Ishikawa (cell line): ENCODE measurements around the gene CAMP.

Experiments used
- CEBPB ChIP-seq: IDR thresholded peaks from 2 replicates; pipeline ENCODE4 v1.6.1; 2012
- CREB1 ChIP-seq: IDR thresholded peaks from 2 replicates; pipeline ENCODE4 v1.6.1; 2012; ENCODE audit warnings: low read depth
- EGR1 ChIP-seq: IDR thresholded peaks from 2 replicates; pipeline ENCODE4 v1.6.1; 2012
- EP300 ChIP-seq: IDR thresholded peaks from 2 replicates; pipeline ENCODE4 v1.6.1; 2012; ENCODE audit warnings: borderline replicate concordance
- FOXM1 ChIP-seq: IDR thresholded peaks from 2 replicates; pipeline ENCODE4 v1.6.1; 2012; ENCODE audit warnings: low read depth, borderline replicate concordance
- MAX ChIP-seq: IDR thresholded peaks from 2 replicates; pipeline ENCODE4 v1.6.1; 2012
- RAD21 ChIP-seq: IDR thresholded peaks from 2 replicates; pipeline ENCODE4 v1.6.1; 2012; ENCODE audit warnings: low read depth
- TAF1 ChIP-seq: IDR thresholded peaks from 2 replicates; pipeline ENCODE4 v1.6.1; 2012; ENCODE audit warnings: low read depth, mild to moderate bottlenecking
- TCF12 ChIP-seq: IDR thresholded peaks from 2 replicates; pipeline ENCODE4 v1.6.1; 2012; ENCODE audit warnings: low read depth
- YY1 ChIP-seq: IDR thresholded peaks from 2 replicates; pipeline ENCODE4 v1.6.1; 2012; ENCODE audit warnings: low read depth
- ZBTB7A ChIP-seq: IDR thresholded peaks from 2 replicates; pipeline ENCODE4 v1.6.1; 2012; ENCODE audit warnings: low read depth
- TF ChIP-seq, protein P1 (sequence below): IDR thresholded peaks from 2 replicates; pipeline ENCODE4 v1.6.1; 2012; ENCODE audit warnings: low read depth, mild to moderate bottlenecking

DNA sequence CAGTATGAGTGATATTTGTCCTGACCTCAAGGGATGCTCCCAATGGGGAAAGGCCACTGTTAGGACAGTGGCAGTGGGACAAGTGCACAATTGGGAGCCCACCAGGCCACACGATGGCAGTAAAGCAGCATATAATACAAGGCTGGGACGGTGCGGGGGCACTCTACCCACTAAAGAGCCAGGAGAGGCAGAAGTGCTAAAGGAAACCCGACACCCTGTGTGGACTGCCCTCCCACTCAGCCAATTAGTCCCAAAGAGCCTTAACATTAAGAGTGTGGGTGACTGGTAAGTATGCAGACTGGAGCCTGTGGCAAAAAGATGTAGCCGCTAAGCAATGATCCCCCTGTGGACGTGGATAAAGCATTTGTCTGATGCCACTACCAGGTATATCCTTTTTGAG lies 9.4 kb downstream of the CAMP start:
- TF ChIP-seq YY1 (no peak), FOXM1 (no peak), CEBPB (no peak), ZBTB7A (no peak), TAF1 (no peak), EGR1 (0 out of 2 replicates have a peak, but pooled peaks have one; percentile 29), RAD21 (peak; percentile 80), MAX (peak; percentile 20; the same call in 1 of the 2 replicates), CREB1 (no peak), EP300 (no peak), TCF12 (no peak)
- TF ChIP-seq, protein P1, sequence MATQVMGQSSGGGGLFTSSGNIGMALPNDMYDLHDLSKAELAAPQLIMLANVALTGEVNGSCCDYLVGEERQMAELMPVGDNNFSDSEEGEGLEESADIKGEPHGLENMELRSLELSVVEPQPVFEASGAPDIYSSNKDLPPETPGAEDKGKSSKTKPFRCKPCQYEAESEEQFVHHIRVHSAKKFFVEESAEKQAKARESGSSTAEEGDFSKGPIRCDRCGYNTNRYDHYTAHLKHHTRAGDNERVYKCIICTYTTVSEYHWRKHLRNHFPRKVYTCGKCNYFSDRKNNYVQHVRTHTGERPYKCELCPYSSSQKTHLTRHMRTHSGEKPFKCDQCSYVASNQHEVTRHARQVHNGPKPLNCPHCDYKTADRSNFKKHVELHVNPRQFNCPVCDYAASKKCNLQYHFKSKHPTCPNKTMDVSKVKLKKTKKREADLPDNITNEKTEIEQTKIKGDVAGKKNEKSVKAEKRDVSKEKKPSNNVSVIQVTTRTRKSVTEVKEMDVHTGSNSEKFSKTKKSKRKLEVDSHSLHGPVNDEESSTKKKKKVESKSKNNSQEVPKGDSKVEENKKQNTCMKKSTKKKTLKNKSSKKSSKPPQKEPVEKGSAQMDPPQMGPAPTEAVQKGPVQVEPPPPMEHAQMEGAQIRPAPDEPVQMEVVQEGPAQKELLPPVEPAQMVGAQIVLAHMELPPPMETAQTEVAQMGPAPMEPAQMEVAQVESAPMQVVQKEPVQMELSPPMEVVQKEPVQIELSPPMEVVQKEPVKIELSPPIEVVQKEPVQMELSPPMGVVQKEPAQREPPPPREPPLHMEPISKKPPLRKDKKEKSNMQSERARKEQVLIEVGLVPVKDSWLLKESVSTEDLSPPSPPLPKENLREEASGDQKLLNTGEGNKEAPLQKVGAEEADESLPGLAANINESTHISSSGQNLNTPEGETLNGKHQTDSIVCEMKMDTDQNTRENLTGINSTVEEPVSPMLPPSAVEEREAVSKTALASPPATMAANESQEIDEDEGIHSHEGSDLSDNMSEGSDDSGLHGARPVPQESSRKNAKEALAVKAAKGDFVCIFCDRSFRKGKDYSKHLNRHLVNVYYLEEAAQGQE = no peak
